Spleen (tissue), 11 donors: ENCODE results near the gene DDX60. TPM values are rescaled to one million over a fixed set of nuclear protein-coding genes. Genes with fewer than 3 reads are reported as not detected.

Experiments used
- DNase-seq: peaks from one replicate; pipeline ENCODE4 v3.0.0-alpha.2; 2020
- H3K27ac ChIP-seq, 8 donors: fragments of 200-600 bp; sonication (generic) in 7 of 8; 1 replicate in 4 of 8; 2 replicates in 4 of 8; pipeline versions ENCODE4 v1.5.0 to v1.8.0; 2016 to 2021; ENCODE audit warnings: inconsistent platforms in 4 of 8, mild to moderate bottlenecking in 4 of 8, moderate library complexity in 1 of 8
- H3K27me3 ChIP-seq, 7 donors: fragments of 200-600 bp; sonication (generic) in 6 of 7; replicated peaks in 1 of 7; 1 replicate in 4 of 7; 2 replicates in 3 of 7; pipeline versions ENCODE4 v1.5.0 to v1.8.0; 2016 to 2021; ENCODE audit warnings: inconsistent platforms in 3 of 7, mild to moderate bottlenecking in 1 of 7
- H3K36me3 ChIP-seq, 6 donors: fragments of 200-600 bp; sonication (generic) in 5 of 6; 1 replicate in 4 of 6; 2 replicates in 2 of 6; pipeline versions ENCODE4 v1.5.0 to v1.8.0; 2016 to 2021; ENCODE audit warnings: inconsistent platforms in 2 of 6
- H3K4me1 ChIP-seq, 6 donors: fragments of 200-600 bp; sonication (generic) in 5 of 6; 1 replicate in 3 of 6; 2 replicates in 3 of 6; pipeline versions ENCODE4 v1.5.0 to v1.8.0; 2016 to 2021; ENCODE audit warnings: inconsistent platforms in 3 of 6
- H3K4me3 ChIP-seq, 8 donors: fragments of 200-600 bp; sonication (generic) in 7 of 8; 1 replicate in 4 of 8; 2 replicates in 4 of 8; pipeline versions ENCODE4 v1.5.0 to v1.8.0; 2016 to 2021; ENCODE audit warnings: inconsistent platforms in 4 of 8, mild to moderate bottlenecking in 4 of 8, moderate library complexity in 2 of 8
- H3K9me3 ChIP-seq, 8 donors: fragments of 200-600 bp; sonication (generic) in 7 of 8; 1 replicate in 4 of 8; 2 replicates in 4 of 8; pipeline versions ENCODE4 v1.5.0 to v1.8.0; 2016 to 2021; ENCODE audit warnings: inconsistent platforms in 4 of 8
- POLR2A ChIP-seq, 3 donors: fragments of 450-650 bp; IDR thresholded peaks; one replicate each; pipeline ENCODE4 v1.5.1; 2017; ENCODE audit warnings: antibody characterized with exemption in 3 of 3, mild to moderate bottlenecking in 1 of 3
- POLR2AphosphoS5 ChIP-seq, 3 donors: sonication (generic); formaldehyde crosslinking; IDR thresholded peaks; one replicate each; pipeline ENCODE4 v1.5.1; 2017; ENCODE audit warnings: antibody characterized with exemption in 3 of 3
- WGBS, 5 donors: extraction: QIAGEN DNeasy Blood & Tissue Kit in 3 of 5; methylation state at CpG; one replicate each; pipeline versions ENCODE4 v1.1.5 to v1.1.7; 2013 to 2018; 5-methylcytosine and 5-hydroxymethylcytosine counted together
- intact Hi-C: fragments of 100-400 bp; cut with DNase I; formaldehyde crosslinking; loops from one replicate; pipeline ENCODE4 v1.15.0; 2023; ENCODE audit warnings: low total_unique reads
- polyA plus RNA-seq, 3 donors: library from polyadenylated mRNA; stranded (reverse); fragments of 200-250 nt; gene quantifications; one replicate each; pipeline ENCODE4 v1.2.1, GENCODE V29; 2013
- total RNA-seq, 7 donors: library from RNA; depleted of rRNA in 3 of 7; stranded (reverse); fragments of >200 nt in 3 of 7; fragmentation: NEBNext Ultra II Directional in 4 of 7; extraction: Animal tissue kit (Norgen Biotek cat#: 25700) in 4 of 7; gene quantifications; one replicate each; pipeline versions ENCODE4 v1.1.0 to v1.2.1, GENCODE V29; 2016 to 2021
- TF ChIP-seq, protein P1 (sequence below), 11 experiments: fragments of 200-600 bp in 7 of 11; fragments of 450-650 bp in 4 of 11; sonication (generic) in 4 of 11; IDR thresholded peaks in 8 of 11; conservative IDR thresholded peaks in 3 of 11; 1 replicate in 7 of 11; 2 replicates in 4 of 11; pipeline versions ENCODE4 v1.4.0 to v1.8.0; 2016 to 2021; ENCODE audit warnings: antibody characterized with exemption in 11 of 11, inconsistent platforms in 4 of 11, mild to moderate bottlenecking in 1 of 11
- donor health status: healthy with polysubstance abuse.
- donor health status: DM: no; HTN: no; CAD: no; lungs with moderate emphysema.
- donor health status: DM: no; HTN: no; CAD: no.
- donor health status: Bipolar disorder and iron deficiency.
- donor health status: healthy.
- donor health status: DM: no; HTN: no; CAD: no.
- donor health status: DM: yes; HTN: yes; CAD: no.

The DDX60 gene
- total and polyA plus RNA-seq, 10 donors = 7.5 to 56.2 (median 38.2) TPM

DNA sequence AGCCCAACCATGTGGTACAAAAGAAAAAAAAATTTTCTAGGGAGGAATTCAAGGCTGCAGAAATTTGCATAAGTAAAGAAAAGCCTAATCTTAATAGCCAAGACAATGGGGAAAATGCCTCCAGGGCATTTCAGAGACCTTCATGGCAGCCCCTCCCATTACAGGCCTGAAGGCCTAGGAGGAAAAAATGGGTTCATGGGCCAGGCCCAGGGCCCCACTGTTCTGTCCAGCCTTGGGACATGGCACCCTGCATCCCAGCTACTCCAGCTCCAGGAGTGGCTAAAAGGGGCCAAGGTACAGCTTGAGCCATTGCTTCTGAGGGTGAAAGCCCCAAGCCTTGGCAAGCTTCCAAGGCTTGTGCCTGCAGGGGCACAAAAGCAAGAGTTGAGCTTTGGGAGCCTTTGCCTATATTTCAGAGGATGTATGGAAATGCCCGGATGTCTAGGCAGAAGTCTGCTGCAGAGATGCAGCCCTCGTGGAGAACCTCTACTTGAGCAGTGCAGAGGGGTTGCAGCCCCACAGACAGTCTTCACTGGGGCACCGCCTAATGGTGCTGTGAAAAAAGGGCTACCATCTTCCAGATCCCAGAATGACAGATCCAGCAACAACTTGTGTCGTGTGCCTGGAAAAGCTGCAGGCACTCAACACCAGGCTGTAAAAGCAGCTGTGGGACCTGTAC is 115.2 kb downstream of the DDX60 start:
- TF ChIP-seq POLR2A (IDR thresholded peaks at IDR 0.05) = no peak
- no peak for TF ChIP-seq POLR2AphosphoS5 (IDR thresholded peaks at IDR 0.05)
- TF ChIP-seq, protein P1, sequence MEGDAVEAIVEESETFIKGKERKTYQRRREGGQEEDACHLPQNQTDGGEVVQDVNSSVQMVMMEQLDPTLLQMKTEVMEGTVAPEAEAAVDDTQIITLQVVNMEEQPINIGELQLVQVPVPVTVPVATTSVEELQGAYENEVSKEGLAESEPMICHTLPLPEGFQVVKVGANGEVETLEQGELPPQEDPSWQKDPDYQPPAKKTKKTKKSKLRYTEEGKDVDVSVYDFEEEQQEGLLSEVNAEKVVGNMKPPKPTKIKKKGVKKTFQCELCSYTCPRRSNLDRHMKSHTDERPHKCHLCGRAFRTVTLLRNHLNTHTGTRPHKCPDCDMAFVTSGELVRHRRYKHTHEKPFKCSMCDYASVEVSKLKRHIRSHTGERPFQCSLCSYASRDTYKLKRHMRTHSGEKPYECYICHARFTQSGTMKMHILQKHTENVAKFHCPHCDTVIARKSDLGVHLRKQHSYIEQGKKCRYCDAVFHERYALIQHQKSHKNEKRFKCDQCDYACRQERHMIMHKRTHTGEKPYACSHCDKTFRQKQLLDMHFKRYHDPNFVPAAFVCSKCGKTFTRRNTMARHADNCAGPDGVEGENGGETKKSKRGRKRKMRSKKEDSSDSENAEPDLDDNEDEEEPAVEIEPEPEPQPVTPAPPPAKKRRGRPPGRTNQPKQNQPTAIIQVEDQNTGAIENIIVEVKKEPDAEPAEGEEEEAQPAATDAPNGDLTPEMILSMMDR (IDR thresholded peaks at IDR 0.05 in 8 of 11, conservative IDR thresholded peaks at IDR 0.05 in 3 of 11) = no peak
- intact Hi-C loops = no loop called here
- H3K4me3 ChIP-seq = no peak overlapping the region
- no peaks in the 10 kb centered on the region for H3K4me1 ChIP-seq
- no peaks in the 10 kb centered on the region for H3K27me3 ChIP-seq
- H3K9me3 ChIP-seq = peaks cover 6 to 40% (median 35%) of the 10 kb centered on the region in 8 donors
- 83 to 96% (median 90%) methylated on average over 3 to 4 of the region's 4 CpGs for WGBS, 5 donors
- DNase-seq = no peak
- no peak overlapping the region for H3K27ac ChIP-seq
- no peaks in the 10 kb centered on the region for H3K36me3 ChIP-seq

DNA sequence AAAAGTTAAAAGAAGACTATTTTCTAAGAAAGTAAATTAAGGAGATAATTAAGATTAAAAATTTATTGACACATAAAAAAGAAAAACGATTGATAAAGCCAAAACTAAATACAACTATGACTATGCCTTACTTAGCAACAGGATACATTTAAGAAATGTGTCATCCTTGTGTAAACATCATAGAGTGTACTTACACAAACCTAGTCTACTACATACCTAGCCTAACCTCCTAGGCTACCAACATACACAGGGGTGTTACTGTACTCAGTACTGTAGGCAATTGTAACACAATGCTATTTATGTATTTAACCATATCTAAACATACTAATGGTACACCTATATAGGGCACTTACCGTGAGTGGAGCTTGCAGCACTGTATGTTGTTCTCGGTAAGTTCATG is 117.9 kb downstream of the DDX60 start:
- Histone ChIP-seq H3K9me3 (peaks cover 6 to 41% (median 35%) of the 10 kb centered on the region in 8 donors), H3K27me3 (no peaks in the 10 kb centered on the region)

DNA sequence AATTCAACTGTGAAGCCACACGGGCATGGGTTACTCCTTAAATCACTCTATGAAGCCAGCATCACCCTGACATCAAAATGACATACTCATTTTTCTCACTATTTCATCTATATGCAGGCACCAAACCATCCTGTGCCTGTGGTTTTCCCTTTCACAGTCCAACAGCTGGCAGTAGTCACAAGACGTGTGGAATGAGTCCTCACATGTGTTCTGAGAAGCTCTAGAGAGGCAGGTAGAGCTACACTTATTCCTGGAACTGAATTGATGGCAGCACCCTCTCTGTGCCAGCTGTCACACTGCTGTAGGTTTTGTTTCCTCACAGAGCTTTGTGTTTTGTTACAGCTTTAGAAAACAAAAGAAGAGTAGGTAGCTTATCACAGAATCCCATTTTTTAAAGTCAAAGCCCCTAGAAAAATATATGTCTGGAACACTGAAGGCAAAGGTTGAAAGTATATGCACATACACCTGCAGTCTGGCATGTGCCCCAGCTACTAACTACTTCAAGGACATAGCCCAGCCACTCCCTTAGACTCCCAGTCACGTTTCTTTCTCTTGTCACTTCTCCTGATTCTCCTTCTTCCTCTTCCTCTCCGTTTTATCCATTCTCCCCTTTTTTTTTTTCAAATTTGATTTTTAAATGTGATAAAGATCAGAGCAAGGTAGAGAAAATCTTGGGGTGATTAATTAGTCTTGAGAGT is 119.1 kb downstream of the DDX60 start:
- H3K36me3 ChIP-seq = no peaks in the 10 kb centered on the region
- DNase-seq = no peak
- H3K27me3 ChIP-seq = no peaks in the 10 kb centered on the region
- H3K4me1 ChIP-seq = no peaks in the 10 kb centered on the region
- TF ChIP-seq POLR2AphosphoS5 (IDR thresholded peaks at IDR 0.05) = no peak
- TF ChIP-seq POLR2A (IDR thresholded peaks at IDR 0.05) = no peak
- TF ChIP-seq, protein P1 (IDR thresholded peaks at IDR 0.05 in 8 of 11, conservative IDR thresholded peaks at IDR 0.05 in 3 of 11) = no peak
- intact Hi-C loops = no loop called here
- H3K9me3 ChIP-seq = peaks cover 6 to 29% (median 24%) of the 10 kb centered on the region in 8 donors
- 49 to 66% (median 54%) methylated on average over 4 of the region's 4 CpGs for WGBS, 5 donors
- no peak overlapping the region for H3K4me3 ChIP-seq
- no peak overlapping the region for H3K27ac ChIP-seq

More for the DNA sequence above, 117.9 kb downstream of the DDX60 start:
- TF ChIP-seq POLR2A (IDR thresholded peaks at IDR 0.05) (no peak), POLR2AphosphoS5 (IDR thresholded peaks at IDR 0.05) (no peak)
- TF ChIP-seq, protein P1 (IDR thresholded peaks at IDR 0.05 in 8 of 11, conservative IDR thresholded peaks at IDR 0.05 in 3 of 11) = no peak
- no peaks in the 10 kb centered on the region for H3K4me1 ChIP-seq
- H3K4me3 ChIP-seq = no peak overlapping the region
- H3K36me3 ChIP-seq = no peaks in the 10 kb centered on the region
- WGBS, 5 donors = 81 to 90% (median 84%) methylated on average over 3 of the region's 3 CpGs
- intact Hi-C loops = no loop called here
- H3K27ac ChIP-seq = no peak overlapping the region
- DNase-seq = no peak

DNA sequence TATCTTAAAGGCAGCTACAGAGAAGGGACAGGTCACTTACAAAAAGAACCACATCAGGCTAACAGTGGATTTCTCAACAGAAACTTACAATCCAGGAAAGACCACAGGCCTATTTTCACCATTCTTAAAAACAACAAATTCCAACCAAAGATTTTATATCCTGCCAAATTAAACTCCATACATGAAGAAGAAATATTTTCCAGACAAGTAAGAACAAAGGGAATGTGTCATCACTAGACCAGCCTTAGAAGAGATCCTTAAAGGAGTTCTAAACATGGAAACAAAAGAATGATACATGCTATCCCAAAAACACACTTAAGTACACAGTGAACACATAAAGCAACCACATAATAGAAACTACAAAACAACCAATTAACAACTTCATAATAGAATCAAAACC is 120.6 kb downstream of the DDX60 start:
- intact Hi-C loops = no loop called here
- Histone ChIP-seq H3K27ac (no peak overlapping the region), H3K4me3 (no peak overlapping the region), H3K4me1 (no peaks in the 10 kb centered on the region), H3K9me3 (peaks cover 0 to 15% (median 9%) of the 10 kb centered on the region in 8 donors), H3K36me3 (no peaks in the 10 kb centered on the region), H3K27me3 (no peaks in the 10 kb centered on the region)
- TF ChIP-seq POLR2AphosphoS5 (IDR thresholded peaks at IDR 0.05) (no peak), POLR2A (IDR thresholded peaks at IDR 0.05) (no peak)
- TF ChIP-seq, protein P1 (IDR thresholded peaks at IDR 0.05 in 8 of 11, conservative IDR thresholded peaks at IDR 0.05 in 3 of 11) = no peak
- DNase-seq = no peak
